ENCODE results near the gene RHEB. TPM values are rescaled to one million over a fixed set of nuclear protein-coding genes. Genes with fewer than 3 reads are reported as not detected.

The RHEB gene
- polyA plus RNA-seq, 1 of the 3 experiments (the other 2 are of a cell fraction), result 87.3 TPM

GRCh38 chr7:151465169-151465568, 54.5 kb downstream of the RHEB start:
- ChIA-PET POLR2A (no interaction called here), CTCF (interaction anchor here (0.9 kb wide), 1 partner anchor 11 kb away, joined by 3 read pairs; no protein-coding TSS in a partner anchor)
- DNase-seq, result no peak
- Histone ChIP-seq H3K4me2 (no peak overlapping the region), H3K9me3 (no peaks in the 10 kb centered on the region), H2AFZ (ENCODE audit: low read depth) (no peak overlapping the region), H3K9ac (no peak overlapping the region), H3K27ac (ENCODE audit: low read depth in 2 of 2, low read length in 1 of 2) (no peak overlapping the region), H3F3A (replicated peaks; ENCODE audit: insufficient read depth) (peaks cover 24% of the 10 kb centered on the region), H3K27me3 (ENCODE audit: insufficient read depth) (no peaks in the 10 kb centered on the region), H3K79me2 (ENCODE audit: insufficient read depth) (peaks cover 14% of the 10 kb centered on the region; the same call in 1 of the 2 replicates), H3K9me2 (no peaks in the 10 kb centered on the region), H3K4me1 (ENCODE audit: control insufficient read depth in 1 of 2, insufficient read depth in 2 of 2, low read depth in 1 of 2, low read length in 1 of 2) (peaks cover 0 to 5% of the 10 kb centered on the region in 2 experiments; a peak in 1 of 4 replicates), H3K4me3 (ENCODE audit: low read depth in 2 of 2, low read length in 1 of 2) (no peak overlapping the region), H3K36me3 (replicated peaks in 1 of 2; ENCODE audit: control insufficient read depth in 1 of 2, insufficient read depth in 2 of 2, low read length in 1 of 2) (peaks cover 51% of the 10 kb centered on the region in 2 experiments), H4K20me1 (ENCODE audit: insufficient read depth) (no peaks in the 10 kb centered on the region)
- no peak for TF ChIP-seq FOSL2 (IDR thresholded peaks at IDR 0.05; ENCODE audit: borderline replicate concordance, low read depth)
- no peak for TF ChIP-seq PBX3 (IDR thresholded peaks at IDR 0.05)
- TF ChIP-seq ELF1 (IDR thresholded peaks at IDR 0.05), result no peak
- no peak for TF ChIP-seq MEF2A (IDR thresholded peaks at IDR 0.05; ENCODE audit: borderline replicate concordance, low read depth)
- TF ChIP-seq IRF3 (IDR thresholded peaks at IDR 0.05; ENCODE audit: low read depth, low read length), result no peak
- no peak for TF ChIP-seq SIN3A (IDR thresholded peaks at IDR 0.05; ENCODE audit: borderline replicate concordance, low read depth, low read length)
- TF ChIP-seq RCOR1 (IDR thresholded peaks at IDR 0.05; ENCODE audit: low read length), result no peak
- no peak for TF ChIP-seq TEAD4 (IDR thresholded peaks at IDR 0.05; ENCODE audit: borderline replicate concordance, insufficient read depth)
- TF ChIP-seq GATA2 (CRISPR knock-in tag; IDR thresholded peaks at IDR 0.05), result no peak
- no peak for TF ChIP-seq TCF12 (IDR thresholded peaks at IDR 0.05)
- TF ChIP-seq GABPA (IDR thresholded peaks at IDR 0.05; ENCODE audit: low read depth), result no peak
- no peak for TF ChIP-seq MXI1 (IDR thresholded peaks at IDR 0.05; ENCODE audit: low read depth, low read length)
- no peak for TF ChIP-seq RAD21 (IDR thresholded peaks at IDR 0.05; ENCODE audit: low read length)
- no peak for TF ChIP-seq CTCF (IDR thresholded peaks at IDR 0.05)
- TF ChIP-seq YY1 (IDR thresholded peaks at IDR 0.05; ENCODE audit: low read depth), result no peak
- TF ChIP-seq NRF1 (IDR thresholded peaks at IDR 0.05; ENCODE audit: low read depth, low read length), result no peak
- WGBS (ENCODE audit: low lambda C conversion rate), result 92% methylated on average over 8 of the region's 8 CpGs
